ENCODE results near the gene ACY1.
"Not testable (repeated sequence)": the region's sequence is repeated elsewhere in the genome, so short reads cannot be mapped to it uniquely, and the experiment has no call there.

The ACY1 gene

GRCh38 chr3:51986010-51986947, 2.9 kb downstream of the ACY1 start:
- no peak for DNase-seq

GRCh38 chr3:51987568-51987967, 4.2 kb downstream of the ACY1 start:
- no peak for DNase-seq

- no peak for DNase-seq
Observed at GRCh38 chr3:51988286-51989146, 5.2 kb downstream of the ACY1 start.

- not testable (repeated sequence) for DNase-seq
Observed at GRCh38 chr3:51990501-51990971, 7.2 kb downstream of the ACY1 start.

GRCh38 chr3:51992017-51992682, 8.8 kb downstream of the ACY1 start:
- no peak for DNase-seq

- DNase-seq = not testable (repeated sequence)
Observed at GRCh38 chr3:51993657-51994056, 10.3 kb downstream of the ACY1 start.

- DNase-seq = no peak
Observed at GRCh38 chr3:51994530-51994929, 11.2 kb downstream of the ACY1 start.

GRCh38 chr3:51995346-51996163, 12.2 kb downstream of the ACY1 start, which contains the start of gene RPL29:
Gene RPL29 (minus strand): TSS chr3:51995895. CDS start chr3:51995461, 434 bp downstream.
- DNase-seq = peak; percentile 95

GRCh38 chr3:51997172-51997571, 13.8 kb downstream of the ACY1 start:
- DNase-seq = no peak

GRCh38 chr3:51997935-51998596, 14.7 kb downstream of the ACY1 start:
- no peak for DNase-seq

GRCh38 chr3:51998774-51999173, 15.4 kb downstream of the ACY1 start:
- no peak for DNase-seq

GRCh38 chr3:51999846-52000245, 16.5 kb downstream of the ACY1 start:
- no peak for DNase-seq

- peak; percentile 62 for DNase-seq
Observed at GRCh38 chr3:52001443-52001974, 18.2 kb downstream of the ACY1 start.

GRCh38 chr3:52002748-52003147, 19.4 kb downstream of the ACY1 start:
- no peak for DNase-seq

GRCh38 chr3:52004163-52004787, 20.9 kb downstream of the ACY1 start:
- peak; percentile 74 for DNase-seq

- no peak for DNase-seq
Observed at GRCh38 chr3:52004906-52005395, 21.6 kb downstream of the ACY1 start.

GRCh38 chr3:52005571-52005986, 22.2 kb downstream of the ACY1 start:
- no peak for DNase-seq

- DNase-seq = no peak
Observed at GRCh38 chr3:52006017-52006819, 22.9 kb downstream of the ACY1 start.

GRCh38 chr3:52006820-52007133, 23.4 kb downstream of the ACY1 start:
- DNase-seq = no peak

- DNase-seq = no peak
Observed at GRCh38 chr3:52007291-52007690, 24.0 kb downstream of the ACY1 start.

All from midbrain (tissue), 1 donor.